ENCODE measurements around the gene SS18L1.

- TF ChIP-seq CTCF (conservative IDR thresholded peaks at IDR 0.05; ENCODE audit: low read length) (no peak), EZH2phosphoT487 (IDR thresholded peaks at IDR 0.05; ENCODE audit: borderline replicate concordance) (no peak)
Measured at GRCh38 chr20:62150310-62150575, 6.7 kb downstream of the SS18L1 start.
